Lower lobe of right lung (tissue), 2 donors: Measurements from ENCODE around the gene OR1M1. TPM values are rescaled to one million over a fixed set of nuclear protein-coding genes. Genes with fewer than 3 reads are reported as not detected.

Experiments
- ATAC-seq, 2 donors: fragments of 200-7000 bp; cut with Tn5 transposase; one replicate each; pipeline ENCODE4 v1.9.1; 2020 to 2022; ENCODE audit warnings: mild to moderate bottlenecking in 2 of 2, moderate library complexity in 2 of 2
- DNase-seq: peaks from one replicate; pipeline ENCODE4 v3.0.0-alpha.2; 2020
- H3K27ac ChIP-seq: fragments of 200-600 bp; one replicate; pipeline ENCODE4 v1.8.0; 2022
- H3K27me3 ChIP-seq: fragments of 200-600 bp; one replicate; pipeline ENCODE4 v1.8.0; 2022; ENCODE audit warnings: low read depth
- H3K36me3 ChIP-seq: fragments of 200-600 bp; one replicate; pipeline ENCODE4 v1.8.0; 2022; ENCODE audit warnings: mild to moderate bottlenecking
- H3K4me1 ChIP-seq: fragments of 200-600 bp; one replicate; pipeline ENCODE4 v1.8.0; 2022
- H3K4me3 ChIP-seq: fragments of 200-600 bp; one replicate; pipeline ENCODE4 v1.8.0; 2022; ENCODE audit warnings: mild to moderate bottlenecking
- H3K9me3 ChIP-seq: fragments of 200-600 bp; one replicate; pipeline ENCODE4 v1.8.0; 2022
- CTCF ChIP-seq: fragments of 200-600 bp; IDR thresholded peaks from one replicate; pipeline ENCODE4 v1.8.0; 2022; ENCODE audit warnings: antibody characterized with exemption, mild to moderate bottlenecking
- intact Hi-C: fragments of 100-400 bp; cut with DNase I; formaldehyde crosslinking; loops from one replicate; pipeline ENCODE4 v1.11.0; 2022
- total RNA-seq: library from RNA; stranded (reverse); fragmentation: NEBNext Ultra II Directional; extraction: Animal tissue kit (Norgen Biotek cat#: 25700); gene quantifications from one replicate; pipeline ENCODE4 v1.2.1, GENCODE V29; 2021
- donor health status: DM: no; HTN: yes; CAD: no; lungs with severe emphysema.

The OR1M1 gene
- total RNA-seq, 1 donor from 2014 or later, result not detected

- H3K27me3 ChIP-seq, result no peaks in the 10 kb centered on the region
- intact Hi-C loops, result no loop called here
- ATAC-seq (peak in 1 of 2 donors; percentile 25), DNase-seq (no peak)
- peaks cover 7% of the 10 kb centered on the region for H3K9me3 ChIP-seq
- no peaks in the 10 kb centered on the region for H3K36me3 ChIP-seq
- TF ChIP-seq CTCF, result no peak
- H3K4me3 ChIP-seq, result peak overlapping the region; percentile 74
- peaks cover 18% of the 10 kb centered on the region for H3K4me1 ChIP-seq
- peak overlapping the region; percentile 86 for H3K27ac ChIP-seq
Observed at GRCh38 chr19:9139609-9140158, 52.8 kb downstream of the OR1M1 start.

- Histone ChIP-seq H3K27ac (peak within 1 kb of the TSS; percentile 86), H3K4me1 (peaks cover 18% of the 10 kb centered on the region), H3K9me3 (peaks cover 14% of the 10 kb centered on the region), H3K27me3 (no peaks in the 10 kb centered on the region), H3K36me3 (no peaks in the 10 kb centered on the region), H3K4me3 (peak within 1 kb of the TSS; percentile 74)
- no peak for TF ChIP-seq CTCF
- intact Hi-C loops, result no loop called here
- DNase-seq, result peak; percentile 95
- ATAC-seq, result peak; percentile 97 to 99
Observed at GRCh38 chr19:9140159-9140874, 53.5 kb downstream of the OR1M1 start, which contains the start of gene ZNF317. ZNF317 (plus strand) TSS chr19:9140397; CDS start chr19:9156017, 15,620 bp downstream.

- intact Hi-C loops, result no loop called here
- H3K36me3 ChIP-seq, result peaks cover 6% of the 10 kb centered on the region
- peaks cover 24% of the 10 kb centered on the region for H3K9me3 ChIP-seq
- H3K4me1 ChIP-seq, result peaks cover 14% of the 10 kb centered on the region
- no peaks in the 10 kb centered on the region for H3K27me3 ChIP-seq
- no peak for ATAC-seq
- no peak for TF ChIP-seq CTCF
- no peak overlapping the region for H3K4me3 ChIP-seq
- no peak overlapping the region for H3K27ac ChIP-seq
- no peak for DNase-seq
Observed at GRCh38 chr19:9144920-9145319, 58.1 kb downstream of the OR1M1 start.

Other genes with a start within 250 kb of the OR1M1 start
- 2.2 TPM for gene MUC16, start 76.7 kb upstream of the OR1M1 start, total RNA-seq
- gene OR7G2, start 20.4 kb downstream of the OR1M1 start, total RNA-seq, result not detected
- gene OR7G1, start 28.7 kb downstream of the OR1M1 start, total RNA-seq, result not detected
- not detected for gene OR7G3, start 39.9 kb downstream of the OR1M1 start, total RNA-seq
- gene ZNF317, start 53.3 kb downstream of the OR1M1 start, total RNA-seq, result 25.4 TPM
- gene OR7D2, start 91.9 kb downstream of the OR1M1 start, total RNA-seq, result 0.59 TPM
- not detected for gene OR7D4, start 132.5 kb downstream of the OR1M1 start, total RNA-seq
- not detected for gene OR7E24, start 163.9 kb downstream of the OR1M1 start, total RNA-seq
- 9.0 TPM for gene ZNF699, start 222.8 kb downstream of the OR1M1 start, total RNA-seq
- gene ZNF559, start 237.1 kb downstream of the OR1M1 start, total RNA-seq, result 20.2 TPM